Neural cell (in vitro differentiated cells): ENCODE results near the gene GAB1.

Experiments used
- CTCF ChIP-seq: fragments of 450-650 bp; IDR thresholded peaks from 2 replicates; pipeline ENCODE4 v1.5.1; 2014; ENCODE audit warnings: antibody characterized with exemption, mild to moderate bottlenecking, moderate library complexity; ENCODE audit not compliant: poor library complexity, severe bottlenecking
- EZH2 ChIP-seq: fragments of 200-600, 300-800 bp; shearing (Covaris generic), sonication (generic); IDR thresholded peaks from 2 replicates; pipeline ENCODE4 v1.6.1; 2014; ENCODE audit warnings: antibody characterized with exemption, low read length, borderline replicate concordance, mild to moderate bottlenecking; ENCODE audit not compliant: insufficient read depth, poor library complexity, severe bottlenecking
- MXI1 ChIP-seq: fragments of 450-650 bp; conservative IDR thresholded peaks from 2 replicates; pipeline ENCODE4 v1.6.1; 2014; ENCODE audit warnings: antibody characterized with exemption, mild to moderate bottlenecking; ENCODE audit not compliant: poor library complexity, severe bottlenecking
- SMC3 ChIP-seq: fragments of 450-650 bp; conservative IDR thresholded peaks from 2 replicates; pipeline ENCODE4 v1.6.1; 2014; ENCODE audit warnings: antibody characterized with exemption, mild to moderate bottlenecking, moderate library complexity; ENCODE audit not compliant: poor library complexity
- TAF1 ChIP-seq: IDR thresholded peaks from 2 replicates; pipeline ENCODE4 v1.6.1; 2012; ENCODE audit warnings: low read depth

GRCh38 chr4:143356493-143356892 lies 19.8 kb downstream of the GAB1 start:
- TF ChIP-seq CTCF: no peak
- TF ChIP-seq EZH2: no peak
- TF ChIP-seq TAF1: no peak
- TF ChIP-seq SMC3: no peak
- no peak for TF ChIP-seq MXI1
